ENCODE results near the gene PAPLN.

GRCh38 chr14:73237219-73237785, at the start of gene PAPLN:
- TF ChIP-seq ZBTB33 (IDR thresholded peaks at IDR 0.05), result no peak
- TF ChIP-seq CTCF (IDR thresholded peaks at IDR 0.05; ENCODE audit: low read depth, low read length, missing input control), result no peak
- no peak for TF ChIP-seq HNF4G (IDR thresholded peaks at IDR 0.05)
- TF ChIP-seq YY1 (IDR thresholded peaks at IDR 0.05), result no peak
- TF ChIP-seq REST (IDR thresholded peaks at IDR 0.05), result no peak
- no peak for TF ChIP-seq MAX (IDR thresholded peaks at IDR 0.05)
- TF ChIP-seq GABPA (IDR thresholded peaks at IDR 0.05 in 1 of 2, conservative IDR thresholded peaks at IDR 0.05 in 1 of 2), result no peak
- TF ChIP-seq SP1 (IDR thresholded peaks at IDR 0.05), result no peak
- no peak for TF ChIP-seq TAF1 (conservative IDR thresholded peaks at IDR 0.05)
- no peak for TF ChIP-seq FOXA1 (IDR thresholded peaks at IDR 0.05)

Measured in liver (tissue), 3 donors.